HepG2 (cell line): ENCODE measurements around the gene CCDC183. TPM values are rescaled to one million over a fixed set of nuclear protein-coding genes. Genes with fewer than 3 reads are reported as not detected.

Experiments
- ATAC-seq: fragments of 200-7000 bp; cut with Tn5 transposase; 3 replicates; pipeline ENCODE4 v1.9.1; 2020; ENCODE audit warnings: mild to moderate bottlenecking, moderate library complexity
- BruUV-seq: library from RNA; stranded (reverse); fragments of 400-500 nt; replicated peaks from 2 replicates; lab custom pipeline; 2021; lab: Mats Ljungman, UMichigan
- CTCF ChIA-PET: fragments of 300-600 bp; formaldehyde crosslinking; extraction: SDS; loops from one replicate; lab custom pipeline; 2021; ENCODE audit warnings: low total read pairs, inconsistent platforms, low intra/inter-chr PET ratio; lab: Yijun Ruan, JAX
- POLR2A ChIA-PET: fragments of 350-600 bp; sonication (Branson Sonifier 250); formaldehyde crosslinking; loops from one replicate; lab custom pipeline; 2020; ENCODE audit warnings: antibody characterized with exemption, inconsistent platforms; lab: Yijun Ruan, JAX
- DNase-seq: peaks from one replicate; pipeline ENCODE4 v3.0.0-alpha.2; 2015; ENCODE audit warnings: low spot score
- FAIRE-seq: peaks from 3 replicates; lab custom pipeline; 2011; peaks lifted over from hg19 to GRCh38; lab: Jason Lieb, UNC
- H2AFZ ChIP-seq: one replicate; pipeline ENCODE4 v1.6.1; 2011; ENCODE audit warnings: low read length, inconsistent platforms
- H3K27ac ChIP-seq: fragments of 300-600 bp; 3 replicates; pipeline ENCODE4 v1.8.0; 2011; ENCODE audit warnings: mixed run types, mild to moderate bottlenecking, mixed read lengths, low read length, inconsistent platforms; ENCODE audit not compliant: insufficient read depth; ENCODE audit errors: extremely low read length
- H3K27me3 ChIP-seq, 2 experiments: fragments of 200-600 bp in 1 of 2; 2 replicates in 1 of 2; 3 replicates in 1 of 2; pipeline versions ENCODE4 v1.6.0 to v1.8.0; 2011; ENCODE audit warnings: low read length in 2 of 2, mild to moderate bottlenecking in 2 of 2, moderate library complexity in 2 of 2, inconsistent platforms in 1 of 2; ENCODE audit not compliant: insufficient read depth in 2 of 2, control insufficient read depth in 1 of 2
- H3K36me3 ChIP-seq, 2 experiments: fragments of 200-600 bp in 1 of 2; replicated peaks in 1 of 2; 2 replicates in 1 of 2; 3 replicates in 1 of 2; pipeline versions ENCODE4 v1.5.1 to v1.8.0; 2011; ENCODE audit warnings: low read length in 2 of 2, inconsistent platforms in 1 of 2; ENCODE audit not compliant: insufficient read depth in 2 of 2, control insufficient read depth in 1 of 2
- H3K4me1 ChIP-seq: 2 replicates; pipeline ENCODE4 v1.5.1; 2012; ENCODE audit warnings: low read length, inconsistent platforms; ENCODE audit not compliant: insufficient read depth
- H3K4me2 ChIP-seq: 2 replicates; pipeline ENCODE4 v1.6.0; 2011; ENCODE audit warnings: low read depth, low read length, inconsistent platforms
- H3K4me3 ChIP-seq, 3 experiments: fragments of 200-600 bp in 1 of 3; sonication (generic), shearing (Covaris generic) in 1 of 3; replicated peaks in 1 of 3; 2 replicates each; pipeline ENCODE4 v1.5.1; 2011 to 2016; ENCODE audit warnings: low read length in 3 of 3, inconsistent platforms in 2 of 3, low read depth in 2 of 3, mild to moderate bottlenecking in 2 of 3, control low read depth in 1 of 3, mixed read lengths in 1 of 3; ENCODE audit not compliant: insufficient read depth in 1 of 3
- H3K79me2 ChIP-seq: one replicate; pipeline ENCODE4 v1.6.1; 2011; ENCODE audit warnings: low read length, inconsistent platforms; ENCODE audit not compliant: insufficient read depth
- H3K9ac ChIP-seq: 2 replicates; pipeline ENCODE4 v1.6.0; 2011; ENCODE audit warnings: mild to moderate bottlenecking, low read depth, low read length, inconsistent platforms; ENCODE audit not compliant: insufficient read depth
- H3K9me3 ChIP-seq: 2 replicates; pipeline ENCODE4 v1.5.1; 2012; ENCODE audit warnings: mild to moderate bottlenecking, low read length
- H4K20me1 ChIP-seq: 2 replicates; pipeline ENCODE4 v1.6.0; 2011; ENCODE audit warnings: inconsistent platforms, mild to moderate bottlenecking, low read length, moderate library complexity; ENCODE audit not compliant: insufficient read depth
- DR1 ChIP-seq: sonication (generic); formaldehyde crosslinking; IDR thresholded peaks from 2 replicates; pipeline ENCODE4 v1.8.0; 2021; ENCODE audit warnings: mild to moderate bottlenecking, missing genetic modification reagents, inconsistent platforms
- FOXO1 ChIP-seq: sonication (generic); formaldehyde crosslinking; IDR thresholded peaks from 2 replicates; pipeline ENCODE4 v1.4.0; 2020; ENCODE audit warnings: missing genetic modification reagents
- HNRNPL ChIP-seq: fragments of 200-400 bp; formaldehyde crosslinking; IDR thresholded peaks from 2 replicates; pipeline ENCODE4 v1.6.1; 2017; ENCODE audit warnings: mild to moderate bottlenecking, low read depth, low read length
- SRSF1 ChIP-seq: fragments of 200-400 bp; formaldehyde crosslinking; optimal IDR thresholded peaks from 2 replicates; pipeline ENCODE3; 2017; ENCODE audit warnings: mild to moderate bottlenecking, low read depth, low read length, moderate library complexity
- TBP ChIP-seq: sonication (generic); formaldehyde crosslinking; IDR thresholded peaks from 2 replicates; pipeline ENCODE4 v1.5.0; 2020; ENCODE audit warnings: missing genetic modification reagents
- ZNF44 ChIP-seq: sonication (generic); formaldehyde crosslinking; IDR thresholded peaks from 2 replicates; pipeline ENCODE4 v1.5.1; 2020; ENCODE audit warnings: mild to moderate bottlenecking, missing genetic modification reagents
- WGBS: methylation state at CpG from one replicate; pipeline ENCODE4 v1.1.6; 2017; ENCODE audit warnings: low lambda C conversion rate; 5-methylcytosine and 5-hydroxymethylcytosine counted together
- in situ Hi-C: cut with HindIII; loops from 2 replicates; pipeline ENCODE4 v1.10.0; 2017; ENCODE audit warnings: low pct_unique_long_range_greater_than_20kb; ENCODE audit not compliant: extremely low pct_ligation_motif_present
- intact Hi-C: fragments of 100-400 bp; cut with micrococcal nuclease; formaldehyde crosslinking; loops from one replicate; pipeline ENCODE4 v1.10.0; 2022; ENCODE audit not compliant: unreplicated experiment
- polyA plus RNA-seq, 8 experiments: library from polyadenylated mRNA; depleted of rRNA in 3 of 8; stranded (reverse) in 7 of 8; unstranded in 1 of 8; fragments of >200 nt; fragmentation: Illumina TruSeq in 4 of 8; extraction: Trizol in 4 of 8; gene quantifications; 2 replicates each; pipeline versions ENCODE4 v1.2.1 to v1.2.3, GENCODE V29; 2011 to 2016; ENCODE audit warnings: low read depth in 4 of 8, missing spikeins in 1 of 8, mixed read lengths in 1 of 8; ENCODE audit not compliant: insufficient read depth in 1 of 8
- total RNA-seq, 5 experiments: library from RNA; depleted of rRNA; stranded (reverse); fragments of >200 nt; fragmentation: Illumina TruSeq; extraction: Trizol; gene quantifications; 2 replicates each; pipeline ENCODE4 v1.2.3, GENCODE V29; 2016; ENCODE audit warnings: low read depth in 1 of 5
- TF ChIP-seq, protein P1 (sequence below): sonication (generic); formaldehyde crosslinking; IDR thresholded peaks from 2 replicates; pipeline ENCODE4 v1.4.0; 2020; ENCODE audit warnings: missing genetic modification reagents
- TF ChIP-seq, protein P2 (sequence below): IDR thresholded peaks from 2 replicates; pipeline ENCODE4 v1.4.0; 2020; ENCODE audit warnings: mild to moderate bottlenecking, missing genetic modification reagents
- TF ChIP-seq, protein P3 (sequence below): sonication (generic); formaldehyde crosslinking; IDR thresholded peaks from 2 replicates; pipeline ENCODE4 v1.5.0; 2020; ENCODE audit warnings: mild to moderate bottlenecking, missing genetic modification reagents

Gene CCDC183
- total and polyA plus RNA-seq, 2 of the 13 experiments (the other 11 are each of a cell fraction or from before 2014, with no cell fraction given), result 5.0 to 66.4 TPM

DNA sequence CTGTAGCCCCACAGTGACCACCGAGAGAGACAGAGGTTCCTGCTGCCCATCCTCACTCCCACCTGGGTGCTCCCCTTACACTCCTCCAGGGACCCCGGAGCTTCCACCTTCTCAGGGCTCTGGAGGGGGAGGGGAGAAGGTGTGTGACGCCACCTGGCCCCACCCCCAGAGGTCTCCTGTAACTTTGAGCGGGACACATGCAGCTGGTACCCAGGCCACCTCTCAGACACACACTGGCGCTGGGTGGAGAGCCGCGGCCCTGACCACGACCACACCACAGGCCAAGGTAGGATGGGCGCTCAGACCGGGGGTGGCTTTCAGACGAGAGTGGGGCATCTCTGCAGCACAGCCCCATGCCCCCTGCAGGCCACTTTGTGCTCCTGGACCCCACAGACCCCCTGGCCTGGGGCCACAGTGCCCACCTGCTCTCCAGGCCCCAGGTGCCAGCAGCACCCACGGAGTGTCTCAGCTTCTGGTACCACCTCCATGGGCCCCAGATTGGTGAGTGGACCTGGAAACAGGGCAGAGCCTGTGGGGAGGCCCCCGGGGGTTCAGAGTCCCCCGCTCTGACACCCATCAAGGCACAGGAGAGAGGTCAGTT, 60.5 kb downstream of the CCDC183 start:
- H3K79me2 ChIP-seq, result no peaks in the 10 kb centered on the region
- 100% methylated on average over 3 of the region's 14 CpGs for WGBS
- ChIA-PET CTCF (no interaction called here), POLR2A (interaction anchor here (0.6 to 1.8 kb wide), 3 partner anchors 9 to 26 kb away, joined by 3 to 5 read pairs (median 5); partner anchors contain the start of gene EDF1)
- H3K36me3 ChIP-seq, result peaks cover 5 to 13% of the 10 kb centered on the region in 2 experiments
- peaks cover 31% of the 10 kb centered on the region for H3K4me1 ChIP-seq
- BruUV-seq, result no TSS peak
- H3K9me3 ChIP-seq, result no peaks in the 10 kb centered on the region
- FAIRE-seq, result no peak
- intact Hi-C loops, result no loop called here
- H3K27me3 ChIP-seq, result no peaks in the 10 kb centered on the region
- no peak overlapping the region for H2AFZ ChIP-seq
- no peak overlapping the region for H3K27ac ChIP-seq
- no peak overlapping the region for H3K4me3 ChIP-seq
- TF ChIP-seq, protein P1, sequence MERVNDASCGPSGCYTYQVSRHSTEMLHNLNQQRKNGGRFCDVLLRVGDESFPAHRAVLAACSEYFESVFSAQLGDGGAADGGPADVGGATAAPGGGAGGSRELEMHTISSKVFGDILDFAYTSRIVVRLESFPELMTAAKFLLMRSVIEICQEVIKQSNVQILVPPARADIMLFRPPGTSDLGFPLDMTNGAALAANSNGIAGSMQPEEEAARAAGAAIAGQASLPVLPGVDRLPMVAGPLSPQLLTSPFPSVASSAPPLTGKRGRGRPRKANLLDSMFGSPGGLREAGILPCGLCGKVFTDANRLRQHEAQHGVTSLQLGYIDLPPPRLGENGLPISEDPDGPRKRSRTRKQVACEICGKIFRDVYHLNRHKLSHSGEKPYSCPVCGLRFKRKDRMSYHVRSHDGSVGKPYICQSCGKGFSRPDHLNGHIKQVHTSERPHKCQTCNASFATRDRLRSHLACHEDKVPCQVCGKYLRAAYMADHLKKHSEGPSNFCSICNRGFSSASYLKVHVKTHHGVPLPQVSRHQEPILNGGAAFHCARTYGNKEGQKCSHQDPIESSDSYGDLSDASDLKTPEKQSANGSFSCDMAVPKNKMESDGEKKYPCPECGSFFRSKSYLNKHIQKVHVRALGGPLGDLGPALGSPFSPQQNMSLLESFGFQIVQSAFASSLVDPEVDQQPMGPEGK, result no peak
- no peaks in the 10 kb centered on the region for H4K20me1 ChIP-seq
- ATAC-seq, result no peak
- H3K4me2 ChIP-seq, result no peak overlapping the region
- in situ Hi-C loops, result no loop called here
- no peak overlapping the region; the same call in 1 of the 2 replicates for H3K9ac ChIP-seq
- DNase-seq, result no peak

DNA sequence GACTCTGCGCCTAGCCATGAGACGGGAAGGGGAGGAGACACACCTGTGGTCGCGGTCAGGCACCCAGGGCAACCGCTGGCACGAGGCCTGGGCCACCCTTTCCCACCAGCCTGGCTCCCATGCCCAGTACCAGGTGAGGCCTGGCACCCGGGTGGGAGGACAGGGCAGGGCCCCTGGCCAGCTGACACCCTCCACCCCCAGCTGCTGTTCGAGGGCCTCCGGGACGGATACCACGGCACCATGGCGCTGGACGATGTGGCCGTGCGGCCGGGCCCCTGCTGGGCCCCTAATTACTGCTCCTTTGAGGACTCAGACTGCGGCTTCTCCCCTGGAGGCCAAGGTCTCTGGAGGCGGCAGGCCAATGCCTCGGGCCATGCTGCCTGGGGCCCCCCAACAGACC, 61.0 kb downstream of the CCDC183 start:
- no peak overlapping the region for H2AFZ ChIP-seq
- DNase-seq (no peak), FAIRE-seq (no peak), ATAC-seq (no peak)
- H3K27ac ChIP-seq, result no peak overlapping the region
- in situ Hi-C loops, result no loop called here
- no peaks in the 10 kb centered on the region for H3K79me2 ChIP-seq
- ChIA-PET POLR2A (interaction anchor here (1.1 to 5.0 kb wide), 3 partner anchors 9 to 25 kb away, joined by 3 to 29 read pairs (median 5); partner anchors contain the start of gene EDF1), CTCF (no interaction called here)
- H4K20me1 ChIP-seq, result no peaks in the 10 kb centered on the region
- no peak overlapping the region for H3K4me2 ChIP-seq
- H3K9ac ChIP-seq, result no peak overlapping the region
- WGBS, result 93% methylated on average over 6 of the region's 19 CpGs
- no peaks in the 10 kb centered on the region for H3K27me3 ChIP-seq
- peaks cover 26% of the 10 kb centered on the region for H3K4me1 ChIP-seq
- BruUV-seq, result no TSS peak
- H3K9me3 ChIP-seq, result no peaks in the 10 kb centered on the region
- no peak overlapping the region for H3K4me3 ChIP-seq
- peaks cover 7 to 16% of the 10 kb centered on the region in 2 experiments for H3K36me3 ChIP-seq
- intact Hi-C loops, result no loop called here
- TF ChIP-seq, protein P2, sequence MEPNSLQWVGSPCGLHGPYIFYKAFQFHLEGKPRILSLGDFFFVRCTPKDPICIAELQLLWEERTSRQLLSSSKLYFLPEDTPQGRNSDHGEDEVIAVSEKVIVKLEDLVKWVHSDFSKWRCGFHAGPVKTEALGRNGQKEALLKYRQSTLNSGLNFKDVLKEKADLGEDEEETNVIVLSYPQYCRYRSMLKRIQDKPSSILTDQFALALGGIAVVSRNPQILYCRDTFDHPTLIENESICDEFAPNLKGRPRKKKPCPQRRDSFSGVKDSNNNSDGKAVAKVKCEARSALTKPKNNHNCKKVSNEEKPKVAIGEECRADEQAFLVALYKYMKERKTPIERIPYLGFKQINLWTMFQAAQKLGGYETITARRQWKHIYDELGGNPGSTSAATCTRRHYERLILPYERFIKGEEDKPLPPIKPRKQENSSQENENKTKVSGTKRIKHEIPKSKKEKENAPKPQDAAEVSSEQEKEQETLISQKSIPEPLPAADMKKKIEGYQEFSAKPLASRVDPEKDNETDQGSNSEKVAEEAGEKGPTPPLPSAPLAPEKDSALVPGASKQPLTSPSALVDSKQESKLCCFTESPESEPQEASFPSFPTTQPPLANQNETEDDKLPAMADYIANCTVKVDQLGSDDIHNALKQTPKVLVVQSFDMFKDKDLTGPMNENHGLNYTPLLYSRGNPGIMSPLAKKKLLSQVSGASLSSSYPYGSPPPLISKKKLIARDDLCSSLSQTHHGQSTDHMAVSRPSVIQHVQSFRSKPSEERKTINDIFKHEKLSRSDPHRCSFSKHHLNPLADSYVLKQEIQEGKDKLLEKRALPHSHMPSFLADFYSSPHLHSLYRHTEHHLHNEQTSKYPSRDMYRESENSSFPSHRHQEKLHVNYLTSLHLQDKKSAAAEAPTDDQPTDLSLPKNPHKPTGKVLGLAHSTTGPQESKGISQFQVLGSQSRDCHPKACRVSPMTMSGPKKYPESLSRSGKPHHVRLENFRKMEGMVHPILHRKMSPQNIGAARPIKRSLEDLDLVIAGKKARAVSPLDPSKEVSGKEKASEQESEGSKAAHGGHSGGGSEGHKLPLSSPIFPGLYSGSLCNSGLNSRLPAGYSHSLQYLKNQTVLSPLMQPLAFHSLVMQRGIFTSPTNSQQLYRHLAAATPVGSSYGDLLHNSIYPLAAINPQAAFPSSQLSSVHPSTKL, result no peak
- no peak for TF ChIP-seq FOXO1 (CRISPR knock-in tag)
- no peak for TF ChIP-seq SRSF1
- no peak for TF ChIP-seq ZNF44 (CRISPR knock-in tag)
- 0 out of 2 replicates have a peak, but pooled peaks have one; percentile 25 for TF ChIP-seq HNRNPL
- no peak for TF ChIP-seq TBP (CRISPR knock-in tag)
- TF ChIP-seq DR1 (CRISPR knock-in tag), result no peak
- TF ChIP-seq, protein P3, sequence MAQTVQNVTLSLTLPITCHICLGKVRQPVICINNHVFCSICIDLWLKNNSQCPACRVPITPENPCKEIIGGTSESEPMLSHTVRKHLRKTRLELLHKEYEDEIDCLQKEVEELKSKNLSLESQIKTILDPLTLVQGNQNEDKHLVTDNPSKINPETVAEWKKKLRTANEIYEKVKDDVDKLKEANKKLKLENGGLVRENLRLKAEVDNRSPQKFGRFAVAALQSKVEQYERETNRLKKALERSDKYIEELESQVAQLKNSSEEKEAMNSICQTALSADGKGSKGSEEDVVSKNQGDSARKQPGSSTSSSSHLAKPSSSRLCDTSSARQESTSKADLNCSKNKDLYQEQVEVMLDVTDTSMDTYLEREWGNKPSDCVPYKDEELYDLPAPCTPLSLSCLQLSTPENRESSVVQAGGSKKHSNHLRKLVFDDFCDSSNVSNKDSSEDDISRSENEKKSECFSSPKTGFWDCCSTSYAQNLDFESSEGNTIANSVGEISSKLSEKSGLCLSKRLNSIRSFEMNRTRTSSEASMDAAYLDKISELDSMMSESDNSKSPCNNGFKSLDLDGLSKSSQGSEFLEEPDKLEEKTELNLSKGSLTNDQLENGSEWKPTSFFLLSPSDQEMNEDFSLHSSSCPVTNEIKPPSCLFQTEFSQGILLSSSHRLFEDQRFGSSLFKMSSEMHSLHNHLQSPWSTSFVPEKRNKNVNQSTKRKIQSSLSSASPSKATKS (CRISPR knock-in tag), result no peak
